ENCODE results near the gene CD300LD.

DNA sequence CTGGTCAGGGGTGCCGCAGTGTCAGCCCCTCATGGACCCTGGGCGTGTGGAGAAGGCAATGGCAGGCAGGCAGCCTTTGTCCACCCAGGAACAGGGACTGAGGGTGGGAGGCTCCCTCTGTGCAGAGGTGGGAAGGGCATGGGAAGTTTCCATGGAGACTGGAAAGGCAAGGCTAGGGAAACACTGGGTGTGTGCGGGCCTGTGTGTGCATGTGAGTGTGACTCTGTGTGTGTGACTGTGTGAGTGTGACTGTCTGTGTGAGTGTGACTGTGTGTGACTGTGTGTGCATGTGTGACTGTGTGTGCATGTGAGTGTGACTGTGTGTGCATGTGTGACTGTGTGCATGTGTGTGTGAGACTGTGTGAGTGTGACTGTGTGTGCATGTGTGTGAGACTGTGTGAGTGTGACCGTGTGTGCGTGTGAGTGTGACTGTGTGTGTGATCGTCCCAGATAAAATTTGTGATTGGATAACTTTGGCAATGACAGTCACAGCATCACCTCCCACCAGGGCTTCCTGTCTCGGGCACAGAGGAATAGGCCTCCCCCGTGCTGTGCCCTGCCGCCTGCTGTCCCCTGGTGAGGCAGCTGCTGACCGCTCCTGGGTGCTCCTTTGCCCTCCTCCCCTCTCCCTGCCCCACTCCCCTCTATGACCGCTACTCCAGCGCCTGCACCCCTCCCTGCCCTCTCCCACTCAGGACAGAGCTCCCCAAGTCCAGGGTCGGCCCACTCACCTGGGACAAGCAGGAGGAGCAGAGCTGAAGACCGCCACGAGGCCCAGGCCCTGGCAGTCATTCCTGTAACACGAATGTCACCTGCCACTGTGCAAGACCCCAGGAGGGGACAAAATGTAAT is 46.9 kb downstream of the CD300LD start:
- TF ChIP-seq RCOR1 (conservative IDR thresholded peaks at IDR 0.05; ENCODE audit: low read depth, low read length): no peak
- TF ChIP-seq EZH2 (IDR thresholded peaks at IDR 0.05; ENCODE audit: borderline replicate concordance, control insufficient read depth, low read depth, low read length): no peak
- TF ChIP-seq CBFB (IDR thresholded peaks at IDR 0.05; ENCODE audit: low read depth): no peak
- TF ChIP-seq, protein P1, sequence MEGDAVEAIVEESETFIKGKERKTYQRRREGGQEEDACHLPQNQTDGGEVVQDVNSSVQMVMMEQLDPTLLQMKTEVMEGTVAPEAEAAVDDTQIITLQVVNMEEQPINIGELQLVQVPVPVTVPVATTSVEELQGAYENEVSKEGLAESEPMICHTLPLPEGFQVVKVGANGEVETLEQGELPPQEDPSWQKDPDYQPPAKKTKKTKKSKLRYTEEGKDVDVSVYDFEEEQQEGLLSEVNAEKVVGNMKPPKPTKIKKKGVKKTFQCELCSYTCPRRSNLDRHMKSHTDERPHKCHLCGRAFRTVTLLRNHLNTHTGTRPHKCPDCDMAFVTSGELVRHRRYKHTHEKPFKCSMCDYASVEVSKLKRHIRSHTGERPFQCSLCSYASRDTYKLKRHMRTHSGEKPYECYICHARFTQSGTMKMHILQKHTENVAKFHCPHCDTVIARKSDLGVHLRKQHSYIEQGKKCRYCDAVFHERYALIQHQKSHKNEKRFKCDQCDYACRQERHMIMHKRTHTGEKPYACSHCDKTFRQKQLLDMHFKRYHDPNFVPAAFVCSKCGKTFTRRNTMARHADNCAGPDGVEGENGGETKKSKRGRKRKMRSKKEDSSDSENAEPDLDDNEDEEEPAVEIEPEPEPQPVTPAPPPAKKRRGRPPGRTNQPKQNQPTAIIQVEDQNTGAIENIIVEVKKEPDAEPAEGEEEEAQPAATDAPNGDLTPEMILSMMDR (IDR thresholded peaks at IDR 0.05 in 2 of 3, conservative IDR thresholded peaks at IDR 0.05 in 1 of 3; ENCODE audit: control insufficient read depth in 2 of 3, extremely low read depth in 1 of 3, insufficient read depth in 1 of 3, low read depth in 3 of 3, low read length in 3 of 3): no peak
- TF ChIP-seq, protein P2, sequence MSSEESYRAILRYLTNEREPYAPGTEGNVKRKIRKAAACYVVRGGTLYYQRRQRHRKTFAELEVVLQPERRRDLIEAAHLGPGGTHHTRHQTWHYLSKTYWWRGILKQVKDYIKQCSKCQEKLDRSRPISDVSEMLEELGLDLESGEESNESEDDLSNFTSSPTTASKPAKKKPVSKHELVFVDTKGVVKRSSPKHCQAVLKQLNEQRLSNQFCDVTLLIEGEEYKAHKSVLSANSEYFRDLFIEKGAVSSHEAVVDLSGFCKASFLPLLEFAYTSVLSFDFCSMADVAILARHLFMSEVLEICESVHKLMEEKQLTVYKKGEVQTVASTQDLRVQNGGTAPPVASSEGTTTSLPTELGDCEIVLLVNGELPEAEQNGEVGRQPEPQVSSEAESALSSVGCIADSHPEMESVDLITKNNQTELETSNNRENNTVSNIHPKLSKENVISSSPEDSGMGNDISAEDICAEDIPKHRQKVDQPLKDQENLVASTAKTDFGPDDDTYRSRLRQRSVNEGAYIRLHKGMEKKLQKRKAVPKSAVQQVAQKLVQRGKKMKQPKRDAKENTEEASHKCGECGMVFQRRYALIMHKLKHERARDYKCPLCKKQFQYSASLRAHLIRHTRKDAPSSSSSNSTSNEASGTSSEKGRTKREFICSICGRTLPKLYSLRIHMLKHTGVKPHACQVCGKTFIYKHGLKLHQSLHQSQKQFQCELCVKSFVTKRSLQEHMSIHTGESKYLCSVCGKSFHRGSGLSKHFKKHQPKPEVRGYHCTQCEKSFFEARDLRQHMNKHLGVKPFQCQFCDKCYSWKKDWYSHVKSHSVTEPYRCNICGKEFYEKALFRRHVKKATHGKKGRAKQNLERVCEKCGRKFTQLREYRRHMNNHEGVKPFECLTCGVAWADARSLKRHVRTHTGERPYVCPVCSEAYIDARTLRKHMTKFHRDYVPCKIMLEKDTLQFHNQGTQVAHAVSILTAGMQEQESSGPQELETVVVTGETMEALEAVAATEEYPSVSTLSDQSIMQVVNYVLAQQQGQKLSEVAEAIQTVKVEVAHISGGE (CRISPR knock-in tag; IDR thresholded peaks at IDR 0.05): no peak

Measured in GM12878 (cell line).